GOT3 (cell line): ENCODE measurements around the gene SMYD1.

ENCODE experiments used
- DNase-seq: peaks from one replicate; lab custom pipeline; 2025; ENCODE audit warnings: mixed read lengths; lab: John Stamatoyannopoulos, UW

The SMYD1 gene

GRCh38 chr2:88087073-88087472 lies 19.4 kb downstream of the SMYD1 start:
- DNase-seq: no peak

GRCh38 chr2:88087763-88088162 lies 20.1 kb downstream of the SMYD1 start:
- no peak for DNase-seq

- DNase-seq: no peak
Observed at GRCh38 chr2:88088999-88089398, 21.4 kb downstream of the SMYD1 start.

- no peak for DNase-seq
Observed at GRCh38 chr2:88090446-88091283, 23.0 kb downstream of the SMYD1 start.

GRCh38 chr2:88091943-88092342 lies 24.3 kb downstream of the SMYD1 start:
- no peak for DNase-seq

GRCh38 chr2:88092773-88093172 lies 25.1 kb downstream of the SMYD1 start:
- no peak for DNase-seq

- DNase-seq: no peak
Observed at GRCh38 chr2:88095022-88095421, 27.4 kb downstream of the SMYD1 start.

- DNase-seq: no peak
Observed at GRCh38 chr2:88096708-88097107, 29.1 kb downstream of the SMYD1 start.

- DNase-seq: no peak
Observed at GRCh38 chr2:88097192-88097591, 29.6 kb downstream of the SMYD1 start.

- no peak for DNase-seq
Observed at GRCh38 chr2:88097891-88098557, 30.4 kb downstream of the SMYD1 start.

- no peak for DNase-seq
Observed at GRCh38 chr2:88098558-88098900, 30.9 kb downstream of the SMYD1 start.

- DNase-seq: no peak
Observed at GRCh38 chr2:88099798-88100488, 32.3 kb downstream of the SMYD1 start.

- no peak for DNase-seq
Observed at GRCh38 chr2:88100489-88100858, 32.8 kb downstream of the SMYD1 start.

- no peak for DNase-seq
Observed at GRCh38 chr2:88108796-88109195, 41.2 kb downstream of the SMYD1 start.

- no peak for DNase-seq
Observed at GRCh38 chr2:88110830-88111229, 43.2 kb downstream of the SMYD1 start.

- no peak for DNase-seq
Observed at GRCh38 chr2:88113069-88113468, 45.4 kb downstream of the SMYD1 start.

- DNase-seq: no peak
Observed at GRCh38 chr2:88114889-88115288, 47.3 kb downstream of the SMYD1 start.

GRCh38 chr2:88115825-88116518 lies 48.3 kb downstream of the SMYD1 start:
- DNase-seq: no peak

- DNase-seq: no peak
Observed at GRCh38 chr2:88116669-88117432, 49.2 kb downstream of the SMYD1 start.

GRCh38 chr2:88117973-88118372 lies 50.3 kb downstream of the SMYD1 start:
- no peak for DNase-seq

GRCh38 chr2:88121678-88122077 lies 54.1 kb downstream of the SMYD1 start:
- no peak for DNase-seq
